ENCODE measurements around the gene SMG6. TPM values are rescaled to one million over a fixed set of nuclear protein-coding genes. Genes with fewer than 3 reads are reported as not detected.
A peak's percentile ranks its signal among the peaks of the same experiment; 100 is the strongest.

SMG6 gene
- total RNA-seq, 1 donor from 2014 or later: 9.2 TPM

DNA sequence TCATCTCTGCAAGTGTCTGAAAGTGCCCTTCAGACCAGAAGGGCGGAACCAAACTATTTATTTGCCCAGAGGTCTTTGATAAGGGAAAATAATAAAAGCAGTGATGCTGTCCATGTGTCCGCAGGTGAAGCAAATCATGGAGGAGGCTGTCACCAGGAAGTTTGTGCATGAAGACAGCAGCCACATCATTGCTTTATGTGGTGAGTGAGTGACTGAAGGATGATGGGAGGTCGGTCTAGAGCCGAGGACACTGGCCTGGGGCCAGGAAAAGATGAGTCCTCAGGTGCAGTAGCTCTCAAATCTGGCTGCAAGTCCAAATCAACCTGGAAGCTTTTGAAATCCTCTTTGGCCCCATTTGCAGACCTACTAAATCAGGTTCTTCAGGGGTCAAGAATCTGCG lies 39.8 kb upstream of the SMG6 start:
- DNase-seq (ENCODE audit: low read depth): peak; percentile 32
- Histone ChIP-seq H3K4me3 (ENCODE audit: low read depth, low read length) (no peak overlapping the region), H3K27me3 (ENCODE audit: control insufficient read depth, insufficient read depth, low read length) (no peaks in the 10 kb centered on the region), H3K36me3 (ENCODE audit: control insufficient read depth, insufficient read depth, low read length) (peaks cover 4% of the 10 kb centered on the region)
- TF ChIP-seq, protein P1, sequence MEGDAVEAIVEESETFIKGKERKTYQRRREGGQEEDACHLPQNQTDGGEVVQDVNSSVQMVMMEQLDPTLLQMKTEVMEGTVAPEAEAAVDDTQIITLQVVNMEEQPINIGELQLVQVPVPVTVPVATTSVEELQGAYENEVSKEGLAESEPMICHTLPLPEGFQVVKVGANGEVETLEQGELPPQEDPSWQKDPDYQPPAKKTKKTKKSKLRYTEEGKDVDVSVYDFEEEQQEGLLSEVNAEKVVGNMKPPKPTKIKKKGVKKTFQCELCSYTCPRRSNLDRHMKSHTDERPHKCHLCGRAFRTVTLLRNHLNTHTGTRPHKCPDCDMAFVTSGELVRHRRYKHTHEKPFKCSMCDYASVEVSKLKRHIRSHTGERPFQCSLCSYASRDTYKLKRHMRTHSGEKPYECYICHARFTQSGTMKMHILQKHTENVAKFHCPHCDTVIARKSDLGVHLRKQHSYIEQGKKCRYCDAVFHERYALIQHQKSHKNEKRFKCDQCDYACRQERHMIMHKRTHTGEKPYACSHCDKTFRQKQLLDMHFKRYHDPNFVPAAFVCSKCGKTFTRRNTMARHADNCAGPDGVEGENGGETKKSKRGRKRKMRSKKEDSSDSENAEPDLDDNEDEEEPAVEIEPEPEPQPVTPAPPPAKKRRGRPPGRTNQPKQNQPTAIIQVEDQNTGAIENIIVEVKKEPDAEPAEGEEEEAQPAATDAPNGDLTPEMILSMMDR (IDR thresholded peaks at IDR 0.05; ENCODE audit: insufficient read depth, low read length, severe bottlenecking): no peak
- no peak for FAIRE-seq

DNA sequence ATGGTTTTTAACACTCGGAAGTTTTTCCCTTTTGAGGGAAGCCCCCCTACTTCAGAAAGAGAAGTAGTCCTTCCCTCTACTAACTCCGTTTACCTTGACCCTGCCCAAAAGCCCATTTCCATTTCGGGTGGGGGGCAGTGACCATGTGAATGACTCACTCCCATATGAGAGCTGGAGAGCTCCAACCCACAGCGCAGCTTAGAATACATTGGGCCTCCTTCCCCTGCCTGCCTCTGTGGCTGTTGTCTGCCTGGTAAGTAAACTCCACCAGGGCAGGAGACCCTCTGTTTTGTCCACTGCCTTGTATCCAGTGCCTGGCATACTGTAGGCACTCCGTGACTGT lies 34.7 kb upstream of the SMG6 start:
- peak overlapping the region; percentile 89 for H3K4me3 ChIP-seq (ENCODE audit: low read depth, low read length)
- H3K36me3 ChIP-seq (ENCODE audit: control insufficient read depth, insufficient read depth, low read length): peaks cover 16% of the 10 kb centered on the region
- no peak for FAIRE-seq
- TF ChIP-seq, protein P1 (IDR thresholded peaks at IDR 0.05; ENCODE audit: insufficient read depth, low read length, severe bottlenecking): no peak
- H3K27me3 ChIP-seq (ENCODE audit: control insufficient read depth, insufficient read depth, low read length): no peaks in the 10 kb centered on the region
- no peak for DNase-seq (ENCODE audit: low read depth)

DNA sequence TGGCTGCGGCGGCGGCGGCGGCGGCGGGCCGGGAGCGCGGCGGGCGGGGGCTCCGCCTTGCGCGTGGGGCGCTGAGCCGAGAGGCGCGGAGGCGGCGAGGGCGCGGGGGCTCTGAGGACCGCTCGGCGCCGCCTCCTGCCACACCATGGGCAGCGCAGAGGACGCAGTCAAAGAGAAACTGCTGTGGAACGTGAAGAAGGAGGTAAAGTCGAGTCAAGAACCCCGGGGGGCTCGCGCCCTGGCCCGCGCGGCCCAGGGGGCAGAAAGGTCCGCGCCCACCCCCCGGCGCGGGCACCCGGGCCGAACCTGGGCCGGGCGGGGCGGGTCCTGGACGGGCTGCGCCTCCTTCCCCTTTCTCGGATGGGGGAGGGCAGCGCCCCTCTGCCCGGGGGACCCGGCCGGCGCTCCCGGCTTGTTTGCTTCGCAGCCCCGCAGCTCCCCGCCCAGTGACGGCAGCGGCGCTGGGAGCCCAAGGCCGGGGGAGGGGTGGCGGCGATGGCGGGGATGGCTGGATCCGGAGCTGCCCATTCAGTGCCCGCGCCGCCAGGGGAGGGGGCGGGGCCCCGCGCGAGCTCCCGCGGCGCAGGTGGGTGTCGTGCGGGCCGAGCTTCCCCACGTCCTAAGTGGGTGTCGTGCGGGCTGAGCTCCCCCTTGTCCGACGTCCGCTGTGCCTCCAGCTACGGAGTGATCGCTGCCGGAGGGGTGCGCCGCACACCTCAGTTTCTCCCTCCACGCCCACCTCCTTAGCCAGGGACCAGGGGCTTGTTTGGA lies 34.1 kb upstream of the SMG6 start:
- Histone ChIP-seq H3K36me3 (ENCODE audit: control insufficient read depth, insufficient read depth, low read length) (peaks cover 17% of the 10 kb centered on the region), H3K4me3 (ENCODE audit: low read depth, low read length) (peak overlapping the region; percentile 89), H3K27me3 (ENCODE audit: control insufficient read depth, insufficient read depth, low read length) (no peaks in the 10 kb centered on the region)
- FAIRE-seq (no peak), DNase-seq (ENCODE audit: low read depth) (peak; percentile 33)
- TF ChIP-seq, protein P1 (IDR thresholded peaks at IDR 0.05; ENCODE audit: insufficient read depth, low read length, severe bottlenecking): no peak

DNA sequence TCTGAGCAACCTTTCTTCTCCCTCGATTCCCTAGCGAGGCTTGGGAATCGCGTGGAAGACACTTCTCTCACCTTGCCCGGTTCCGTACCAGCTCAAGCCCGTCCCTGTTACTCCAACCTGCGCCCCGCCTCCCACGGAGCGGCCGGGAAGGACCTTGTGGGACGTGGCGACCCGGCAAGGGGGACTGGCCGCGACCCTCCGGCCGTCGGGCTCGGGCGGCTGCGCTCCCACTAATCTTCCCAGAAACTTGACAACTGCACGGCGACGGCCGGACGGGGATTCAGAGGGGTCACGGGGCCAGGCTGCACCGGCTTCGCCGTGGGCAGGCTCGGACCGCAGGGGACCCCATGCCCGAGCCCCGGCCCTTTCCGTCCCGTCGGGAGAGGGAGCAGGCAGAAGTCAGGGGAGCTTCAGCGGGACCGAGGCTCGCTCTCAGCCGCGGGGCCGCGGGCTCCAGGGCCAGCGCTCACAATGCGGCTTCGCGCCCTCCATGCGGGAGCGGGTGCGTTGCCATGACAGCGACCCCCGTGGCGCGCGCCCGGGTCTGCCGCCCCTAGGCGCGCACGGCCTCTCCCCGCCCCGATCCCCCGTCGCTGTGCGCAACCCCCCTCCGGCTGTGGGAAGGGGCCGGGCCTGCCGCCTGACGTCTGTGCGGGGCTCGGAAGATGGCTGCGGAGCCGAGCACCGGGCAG lies 33.4 kb upstream of the SMG6 start, which contains the start of gene SGSM2:
TSS of gene SGSM2 (plus strand) at position 650 of the 692 bp plus-strand sequence. CDS start 188 bp downstream, outside the sequence.
- FAIRE-seq: no peak
- no peaks in the 10 kb centered on the region for H3K27me3 ChIP-seq (ENCODE audit: control insufficient read depth, insufficient read depth, low read length)
- peak within 1 kb of the TSS; percentile 89 for H3K4me3 ChIP-seq (ENCODE audit: low read depth, low read length)
- peaks cover 21% of the 10 kb centered on the region for H3K36me3 ChIP-seq (ENCODE audit: control insufficient read depth, insufficient read depth, low read length)
- TF ChIP-seq, protein P1 (IDR thresholded peaks at IDR 0.05; ENCODE audit: insufficient read depth, low read length, severe bottlenecking): no peak
- no peak for DNase-seq (ENCODE audit: low read depth)

DNA sequence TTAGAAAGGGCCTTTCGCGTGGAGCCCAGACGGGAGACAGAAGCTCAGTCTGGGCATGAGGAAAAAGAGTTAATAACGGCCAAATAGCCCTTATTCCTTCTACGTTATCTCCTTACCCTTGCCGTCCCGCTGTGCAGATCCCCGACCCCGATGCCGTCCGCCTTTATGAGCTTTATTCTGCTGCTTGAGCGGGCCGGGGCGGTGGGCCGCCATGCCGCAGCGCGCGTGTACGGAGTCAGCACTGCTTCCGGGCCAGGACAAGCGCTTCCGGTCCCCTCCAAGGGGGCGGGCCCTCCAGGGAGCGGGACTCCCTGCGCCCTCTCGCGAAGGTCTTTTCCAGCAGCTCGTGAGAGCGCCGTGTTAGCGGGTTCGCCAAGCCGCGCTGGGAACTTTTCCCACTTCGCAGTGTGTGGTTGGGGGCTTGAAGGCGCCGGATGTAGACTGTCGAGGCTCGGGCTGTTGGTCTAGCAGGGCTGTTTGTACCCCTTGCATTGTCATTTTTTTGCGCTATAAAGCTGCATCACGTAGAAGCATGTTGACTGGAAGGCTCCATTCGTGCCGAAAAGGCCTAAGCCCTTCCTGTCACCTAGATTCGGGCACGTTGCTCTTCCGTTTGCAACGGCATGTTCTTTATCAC lies 32.7 kb upstream of the SMG6 start, which contains the start of gene TSR1:
TSS of gene TSR1 (minus strand) at position 243 of the 637 bp plus-strand sequence. CDS start at position 213, 30 bp downstream.
- FAIRE-seq (no peak), DNase-seq (ENCODE audit: low read depth) (peak; percentile 78)
- TF ChIP-seq, protein P1 (IDR thresholded peaks at IDR 0.05; ENCODE audit: insufficient read depth, low read length, severe bottlenecking): peak; percentile 53
- peak within 1 kb of the TSS; percentile 89 for H3K4me3 ChIP-seq (ENCODE audit: low read depth, low read length)
- H3K36me3 ChIP-seq (ENCODE audit: control insufficient read depth, insufficient read depth, low read length): peaks cover 24% of the 10 kb centered on the region
- no peaks in the 10 kb centered on the region for H3K27me3 ChIP-seq (ENCODE audit: control insufficient read depth, insufficient read depth, low read length)

Data from bronchial epithelial cell (primary cell).